Measurements from ENCODE around the gene KIF3B. TPM values are rescaled to one million over a fixed set of nuclear protein-coding genes. Genes with fewer than 3 reads are reported as not detected.
"Not testable (repeated sequence)": the region's sequence is repeated elsewhere in the genome, so short reads cannot be mapped to it uniquely, and the experiment has no call there.

KIF3B gene
- total and polyA plus RNA-seq, 4 experiments from 2014 or later = 1.6 to 14.5 (median 9.7) TPM

- Histone ChIP-seq H3K27ac (ENCODE audit: low read depth, low read length) (no peak overlapping the region), H3K27me3 (ENCODE audit: insufficient read depth, low read length) (no peaks in the 10 kb centered on the region), H3K36me3 (ENCODE audit: insufficient read depth, low read length) (no peaks in the 10 kb centered on the region), H3K4me3 (ENCODE audit: low read length in 2 of 2) (no peak overlapping the region), H3K4me1 (ENCODE audit: insufficient read depth, low read length) (peaks cover 17% of the 10 kb centered on the region), H3K9me3 (ENCODE audit: control insufficient read depth in 1 of 2, low read length in 2 of 2) (no peaks in the 10 kb centered on the region)
- no peak for DNase-seq
- H3K4me1 Mint-ChIP-seq = peaks cover 14 to 32% (median 21%) of the 10 kb centered on the region in 4 donors
- ChIA-PET POLR2A (ENCODE audit: partially characterized antibody) (no interaction called here), CTCF (ENCODE audit: partially characterized antibody) (no interaction called here)
- H3K27ac Mint-ChIP-seq = no peak overlapping the region
- H3K36me3 Mint-ChIP-seq = no peaks in the 10 kb centered on the region
- no peaks in the 10 kb centered on the region for H3K9me3 Mint-ChIP-seq
- H3K4me3 Mint-ChIP-seq = no peak overlapping the region
- intact Hi-C loops (cut with micrococcal nuclease) = loop anchor here (5.0 kb wide), 1 partner anchor 41 kb away; the partner anchor contains the start of genes PLAGL2 and POFUT1
- H3K27me3 Mint-ChIP-seq = no peaks in the 10 kb centered on the region
These were observed 29.4 kb upstream of the KIF3B start for GRCh38 chr20:32248043-32248442.

- POLR2A ChIA-PET (ENCODE audit: partially characterized antibody) = no interaction called here
- CTCF ChIA-PET (ENCODE audit: partially characterized antibody) = no interaction called here
These were observed 28.3 kb upstream of the KIF3B start for GRCh38 chr20:32249030-32249738.

GRCh38 chr20:32251470-32251869, 26.0 kb upstream of the KIF3B start:
- Mint-ChIP-seq H3K4me1 (peaks cover 14 to 32% (median 22%) of the 10 kb centered on the region in 4 donors), H3K27me3 (no peaks in the 10 kb centered on the region), H3K9me3 (no peaks in the 10 kb centered on the region), H3K4me3 (peak overlapping the region in 4 of 8 donors; percentile 8 to 40 (median 20)), H3K27ac (peak overlapping the region in 6 of 7 donors; percentile 30 to 88 (median 69)), H3K36me3 (no peaks in the 10 kb centered on the region)
- Histone ChIP-seq H3K9me3 (ENCODE audit: control insufficient read depth in 1 of 2, low read length in 2 of 2) (no peaks in the 10 kb centered on the region), H3K27ac (ENCODE audit: low read depth, low read length) (no peak overlapping the region), H3K4me1 (ENCODE audit: insufficient read depth, low read length) (peaks cover 17% of the 10 kb centered on the region), H3K36me3 (ENCODE audit: insufficient read depth, low read length) (no peaks in the 10 kb centered on the region), H3K27me3 (ENCODE audit: insufficient read depth, low read length) (no peaks in the 10 kb centered on the region), H3K4me3 (ENCODE audit: low read length in 2 of 2) (no peak overlapping the region)
- POLR2A ChIA-PET (ENCODE audit: partially characterized antibody) = no interaction called here
- intact Hi-C loops (cut with micrococcal nuclease) = no loop called here
- DNase-seq = no peak
- CTCF ChIA-PET (ENCODE audit: partially characterized antibody) = no interaction called here

More at GRCh38 chr20:32249030-32249738, 28.3 kb upstream of the KIF3B start:
- no peaks in the 10 kb centered on the region for H3K9me3 Mint-ChIP-seq
- peak overlapping the region; percentile 4 to 75 (median 48) for H3K4me3 Mint-ChIP-seq
- peak overlapping the region; percentile 65 to 92 (median 91) for H3K27ac Mint-ChIP-seq
- no peaks in the 10 kb centered on the region for H3K9me3 ChIP-seq (ENCODE audit: control insufficient read depth in 1 of 2, low read length in 2 of 2)
- H3K36me3 ChIP-seq (ENCODE audit: insufficient read depth, low read length) = no peaks in the 10 kb centered on the region
- H3K27me3 ChIP-seq (ENCODE audit: insufficient read depth, low read length) = no peaks in the 10 kb centered on the region
- no peaks in the 10 kb centered on the region for H3K27me3 Mint-ChIP-seq
- intact Hi-C loops (cut with micrococcal nuclease) = loop anchor here (5.0 kb wide), 1 partner anchor 42 kb away; the partner anchor contains the start of genes PLAGL2 and POFUT1
- peaks cover 14 to 32% (median 23%) of the 10 kb centered on the region in 4 donors for H3K4me1 Mint-ChIP-seq
- peak; percentile 73 to 87 (median 80) for DNase-seq
- H3K4me3 ChIP-seq (ENCODE audit: low read length in 2 of 2) = no peak overlapping the region
- H3K4me1 ChIP-seq (ENCODE audit: insufficient read depth, low read length) = peaks cover 17% of the 10 kb centered on the region
- peak overlapping the region; percentile 21 for H3K27ac ChIP-seq (ENCODE audit: low read depth, low read length)
- no peaks in the 10 kb centered on the region for H3K36me3 Mint-ChIP-seq

- H3K36me3 ChIP-seq (ENCODE audit: insufficient read depth, low read length) = no peaks in the 10 kb centered on the region
- H3K27ac ChIP-seq (ENCODE audit: low read depth, low read length) = no peak overlapping the region
- H3K4me3 ChIP-seq (ENCODE audit: low read length in 2 of 2) = no peak overlapping the region
- Mint-ChIP-seq H3K27ac (peak overlapping the region in 6 of 7 donors; percentile 45 to 89 (median 73)), H3K36me3 (no peaks in the 10 kb centered on the region), H3K27me3 (no peaks in the 10 kb centered on the region), H3K4me1 (peaks cover 14 to 32% (median 23%) of the 10 kb centered on the region in 4 donors), H3K4me3 (peak overlapping the region in 5 of 8 donors; percentile 6 to 70 (median 37)), H3K9me3 (no peaks in the 10 kb centered on the region)
- no peaks in the 10 kb centered on the region for H3K27me3 ChIP-seq (ENCODE audit: insufficient read depth, low read length)
- CTCF ChIA-PET (ENCODE audit: partially characterized antibody) = no interaction called here
- H3K9me3 ChIP-seq (ENCODE audit: control insufficient read depth in 1 of 2, low read length in 2 of 2) = no peaks in the 10 kb centered on the region
- intact Hi-C loops (cut with micrococcal nuclease) = no loop called here
- H3K4me1 ChIP-seq (ENCODE audit: insufficient read depth, low read length) = peaks cover 17% of the 10 kb centered on the region
- peak; percentile 9 to 64 (median 23) for DNase-seq
- POLR2A ChIA-PET (ENCODE audit: partially characterized antibody) = no interaction called here
These were observed 25.3 kb upstream of the KIF3B start for GRCh38 chr20:32252189-32252588.

- H3K9me3 ChIP-seq (ENCODE audit: control insufficient read depth in 1 of 2, low read length in 2 of 2); POLR2A ChIA-PET (ENCODE audit: partially characterized antibody); H3K27ac ChIP-seq (ENCODE audit: low read depth, low read length); H3K4me1 ChIP-seq (ENCODE audit: insufficient read depth, low read length); DNase-seq; H3K27ac Mint-ChIP-seq; H3K4me3 Mint-ChIP-seq; H3K4me3 ChIP-seq (ENCODE audit: low read length in 2 of 2); H3K36me3 ChIP-seq (ENCODE audit: insufficient read depth, low read length); CTCF ChIA-PET (ENCODE audit: partially characterized antibody); H3K36me3 Mint-ChIP-seq; H3K27me3 ChIP-seq (ENCODE audit: insufficient read depth, low read length); H3K4me1 Mint-ChIP-seq; intact Hi-C loops (cut with micrococcal nuclease); H3K27me3 Mint-ChIP-seq; H3K9me3 Mint-ChIP-seq: not testable (repeated sequence)
These were observed 16.5 kb upstream of the KIF3B start for GRCh38 chr20:32260973-32261372.

GRCh38 chr20:32261644-32262043, 15.8 kb upstream of the KIF3B start:
- H3K36me3 ChIP-seq (ENCODE audit: insufficient read depth, low read length) = no peaks in the 10 kb centered on the region
- no peaks in the 10 kb centered on the region for H3K9me3 Mint-ChIP-seq
- no peak overlapping the region for H3K27ac Mint-ChIP-seq
- no peak overlapping the region for H3K27ac ChIP-seq (ENCODE audit: low read depth, low read length)
- no peaks in the 10 kb centered on the region for H3K9me3 ChIP-seq (ENCODE audit: control insufficient read depth in 1 of 2, low read length in 2 of 2)
- ChIA-PET POLR2A (ENCODE audit: partially characterized antibody) (no interaction called here), CTCF (ENCODE audit: partially characterized antibody) (no interaction called here)
- intact Hi-C loops (cut with micrococcal nuclease) = no loop called here
- no peaks in the 10 kb centered on the region for H3K27me3 ChIP-seq (ENCODE audit: insufficient read depth, low read length)
- H3K4me3 Mint-ChIP-seq = no peak overlapping the region
- no peaks in the 10 kb centered on the region for H3K27me3 Mint-ChIP-seq
- DNase-seq = no peak
- peaks cover 0 to under 1% (median 0%) of the 10 kb centered on the region in 4 donors for H3K4me1 Mint-ChIP-seq
- no peaks in the 10 kb centered on the region for H3K36me3 Mint-ChIP-seq
- H3K4me3 ChIP-seq (ENCODE audit: low read length in 2 of 2) = no peak overlapping the region
- H3K4me1 ChIP-seq (ENCODE audit: insufficient read depth, low read length) = no peaks in the 10 kb centered on the region

- Mint-ChIP-seq H3K27ac (no peak overlapping the region), H3K36me3 (no peaks in the 10 kb centered on the region), H3K9me3 (no peaks in the 10 kb centered on the region), H3K4me1 (no peaks in the 10 kb centered on the region), H3K27me3 (no peaks in the 10 kb centered on the region), H3K4me3 (no peak overlapping the region)
- no peak for DNase-seq
- Histone ChIP-seq H3K4me3 (ENCODE audit: low read length in 2 of 2) (no peak overlapping the region), H3K9me3 (ENCODE audit: control insufficient read depth in 1 of 2, low read length in 2 of 2) (no peaks in the 10 kb centered on the region), H3K27ac (ENCODE audit: low read depth, low read length) (no peak overlapping the region), H3K27me3 (ENCODE audit: insufficient read depth, low read length) (no peaks in the 10 kb centered on the region), H3K4me1 (ENCODE audit: insufficient read depth, low read length) (no peaks in the 10 kb centered on the region), H3K36me3 (ENCODE audit: insufficient read depth, low read length) (no peaks in the 10 kb centered on the region)
- CTCF ChIA-PET (ENCODE audit: partially characterized antibody) = no interaction called here
- intact Hi-C loops (cut with micrococcal nuclease) = no loop called here
- POLR2A ChIA-PET (ENCODE audit: partially characterized antibody) = no interaction called here
These were observed 14.0 kb upstream of the KIF3B start for GRCh38 chr20:32263398-32263954.
